Stimulated activated CD8-positive, alpha-beta memory T cell treated with anti-CD3 and anti-CD28 coated beads, Interleukin-7, amount 100 ng/mL, for 1 hour (primary cell): ENCODE data around the gene WDR31.
"Not testable (repeated sequence)": the region's sequence is repeated elsewhere in the genome, so short reads cannot be mapped to it uniquely, and the experiment has no call there.

Experiments used
- DNase-seq, 2 donors: peaks; one replicate each; pipeline ENCODE4 v3.0.0-alpha.2; 2020; ENCODE audit warnings: low read depth in 2 of 2

Gene WDR31

GRCh38 chr9:113340011-113340699, at the start of gene WDR31:
Gene WDR31, minus strand, starts transcription at chr9:113340275. Its CDS starts 8,253 bp downstream, at chr9:113332022.
- peak; percentile 62 to 64 for DNase-seq

DNA sequence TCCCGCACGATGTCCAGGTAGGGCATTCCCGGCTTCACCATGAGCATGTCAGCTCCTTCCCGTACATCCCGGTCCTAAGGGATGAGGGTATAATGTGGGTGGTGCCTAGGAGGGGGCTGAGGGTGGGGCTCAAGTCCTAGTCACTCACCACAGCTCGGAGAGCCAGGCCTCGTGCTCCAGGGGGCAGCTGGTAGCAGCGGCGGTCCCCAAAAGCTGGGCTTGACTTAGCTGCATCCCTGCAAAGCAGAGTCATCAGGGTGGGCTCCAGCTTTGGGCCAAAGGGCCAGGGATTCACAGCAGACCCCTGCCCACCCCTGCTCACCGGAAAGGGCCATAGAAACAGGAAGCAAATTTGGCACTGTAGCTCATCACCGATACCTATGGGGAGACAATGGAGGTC, 49.4 kb upstream of the WDR31 start:
- DNase-seq = no peak

GRCh38 chr9:113388833-113389232, 48.8 kb upstream of the WDR31 start:
- no peak for DNase-seq

DNA sequence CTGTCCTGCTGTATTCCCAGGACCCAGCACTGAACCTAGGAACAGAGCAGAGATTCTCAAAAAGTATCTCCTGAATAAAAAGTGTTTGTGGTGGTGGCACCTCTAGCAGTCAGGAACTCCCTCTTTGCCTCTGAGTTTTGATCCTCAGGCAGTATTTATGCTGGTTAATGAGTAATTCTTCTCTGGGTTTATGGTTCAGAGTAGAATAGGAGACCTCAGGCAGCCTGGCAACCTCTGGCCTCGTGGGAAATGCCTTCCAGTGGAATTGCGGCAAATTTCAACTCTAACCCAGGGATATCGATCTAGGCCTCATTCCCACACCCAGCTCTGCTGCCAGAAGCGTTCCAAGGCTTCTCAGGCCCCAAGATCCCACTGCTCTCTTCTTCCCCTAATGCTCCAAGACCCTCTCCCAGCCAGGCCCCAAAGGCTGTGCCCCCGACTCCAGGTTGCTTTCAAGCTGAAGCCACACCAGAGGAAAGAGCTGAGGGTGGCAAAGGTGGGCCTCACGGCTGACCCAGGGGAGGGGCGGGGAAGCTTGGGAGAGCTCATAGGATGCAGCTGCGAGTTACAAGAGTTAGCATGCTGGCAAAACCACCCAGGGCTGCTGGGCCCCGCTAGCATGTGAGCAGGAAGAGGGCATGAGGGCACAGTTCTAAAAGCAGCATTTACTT, 47.6 kb upstream of the WDR31 start:
- DNase-seq = no peak

GRCh38 chr9:113386571-113387393, 46.7 kb upstream of the WDR31 start:
- DNase-seq = no peak

- DNase-seq = no peak
Measured at GRCh38 chr9:113381909-113382411, 41.9 kb upstream of the WDR31 start.

GRCh38 chr9:113381441-113381840, 41.4 kb upstream of the WDR31 start:
- not testable (repeated sequence) for DNase-seq

DNA sequence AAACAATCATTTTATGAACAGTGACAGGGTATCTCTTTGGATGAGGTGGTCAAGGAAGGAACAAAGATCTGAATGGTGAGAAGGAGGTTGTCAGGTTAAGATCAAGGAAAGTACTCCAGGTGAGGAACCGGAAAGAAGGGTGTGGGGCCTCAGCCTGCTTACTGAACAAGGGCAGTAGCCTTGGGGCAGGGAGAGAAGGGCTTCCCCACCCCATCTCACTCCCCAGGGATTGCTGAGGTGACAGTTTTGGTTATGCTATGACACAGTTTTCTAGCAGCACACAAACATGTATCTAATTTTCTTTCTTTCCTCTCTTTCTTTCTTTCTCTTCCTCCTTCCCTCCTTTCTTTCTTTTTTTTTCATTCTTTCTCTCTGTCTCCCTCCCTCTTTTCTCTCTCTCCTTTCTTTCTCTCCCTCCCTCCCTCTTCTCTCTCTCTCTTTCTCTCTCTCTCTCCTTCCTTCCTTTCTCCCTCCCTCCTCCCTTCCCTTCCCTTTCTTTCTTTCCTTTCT, 40.8 kb upstream of the WDR31 start:
- no peak for DNase-seq

GRCh38 chr9:113379829-113380210, 39.7 kb upstream of the WDR31 start:
- DNase-seq = not testable (repeated sequence)

DNA sequence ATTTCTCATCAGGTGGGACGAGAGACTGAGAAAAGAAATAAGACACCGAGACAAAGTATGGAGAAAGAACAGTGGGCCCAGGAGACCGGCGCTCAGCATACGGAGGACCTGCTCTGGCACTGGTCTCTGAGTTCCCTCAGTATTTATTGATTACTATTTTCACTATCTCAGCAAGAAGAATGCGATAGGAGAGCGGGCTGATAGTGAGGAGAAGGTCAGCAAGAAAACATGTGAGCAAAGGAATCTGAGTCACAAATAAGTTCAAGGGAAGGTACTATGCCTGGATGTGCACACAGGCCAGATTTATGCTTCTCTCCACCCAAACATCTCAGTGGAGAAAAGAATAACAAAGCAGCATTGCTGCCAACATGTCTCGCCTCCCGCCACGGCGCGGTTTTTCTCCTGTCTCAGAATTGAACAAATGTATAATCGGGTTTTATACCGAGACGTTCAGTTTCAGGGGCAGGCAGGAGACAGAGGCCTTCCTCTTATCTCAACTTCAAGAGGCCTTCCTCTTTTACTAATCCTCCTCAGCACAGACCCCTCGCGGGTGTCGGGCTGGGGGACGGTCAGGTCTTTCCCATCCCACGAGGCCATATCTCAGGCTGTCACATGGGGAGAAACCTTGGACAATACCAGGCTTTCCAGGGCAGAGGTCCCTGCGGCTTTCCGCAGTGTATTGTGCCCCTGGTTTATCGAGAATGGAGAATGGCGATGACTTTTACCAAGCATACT, 39.2 kb upstream of the WDR31 start:
- DNase-seq = not testable (repeated sequence)

DNA sequence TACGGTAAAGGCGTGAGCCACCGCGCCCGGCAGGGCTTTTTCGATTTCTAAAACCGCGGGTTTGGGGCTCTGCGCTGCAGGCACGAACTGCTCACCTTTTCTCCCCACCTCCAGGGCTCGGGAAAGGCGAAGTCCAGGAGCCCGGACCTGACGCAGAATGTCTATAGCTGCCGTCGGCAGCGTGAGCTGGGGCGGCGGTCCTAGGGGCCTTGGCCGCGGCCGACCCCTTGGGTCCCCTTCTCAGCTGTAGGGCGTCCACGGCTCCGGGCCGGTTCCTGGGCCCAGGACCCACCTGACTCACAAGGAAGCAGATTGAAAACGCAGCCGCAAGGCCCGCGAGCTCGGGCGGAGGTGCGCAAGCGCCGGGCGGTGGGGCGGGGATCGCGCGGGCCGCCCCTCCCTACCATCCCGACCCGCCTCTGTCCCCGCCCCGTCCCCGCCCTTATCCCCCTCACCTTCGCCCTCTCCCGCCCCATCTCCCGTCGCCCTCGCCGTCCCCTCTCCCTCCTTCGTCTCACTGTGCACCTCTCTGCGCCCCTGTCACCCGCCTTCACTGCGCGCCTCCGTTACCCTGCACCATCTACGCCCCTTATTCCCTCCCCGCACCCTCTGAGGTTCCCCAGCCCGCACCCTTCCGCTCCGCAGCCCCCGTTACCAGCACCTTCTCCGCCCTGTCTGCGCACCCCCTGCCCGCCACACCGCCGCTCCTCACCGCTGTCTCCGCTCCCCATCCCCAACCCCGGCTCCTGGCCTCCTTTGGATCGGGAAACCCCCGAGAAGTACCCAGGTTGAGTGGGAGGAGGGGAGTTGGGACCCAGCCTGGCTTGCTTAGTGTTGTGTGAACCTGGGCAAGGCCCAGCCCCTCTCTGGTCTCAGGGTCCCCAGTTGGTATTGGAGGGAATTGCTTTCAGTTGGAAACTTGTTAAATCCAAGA, 36.8 kb upstream of the WDR31 start, which contains the start of gene HDHD3:
Gene HDHD3, minus strand, starts transcription at position 353 of the 934 bp plus-strand sequence. CDS start 2,632 bp downstream, outside the sequence.
- DNase-seq = peak; percentile 60 to 68

GRCh38 chr9:113375057-113376023, 35.3 kb upstream of the WDR31 start:
- DNase-seq = no peak

DNA sequence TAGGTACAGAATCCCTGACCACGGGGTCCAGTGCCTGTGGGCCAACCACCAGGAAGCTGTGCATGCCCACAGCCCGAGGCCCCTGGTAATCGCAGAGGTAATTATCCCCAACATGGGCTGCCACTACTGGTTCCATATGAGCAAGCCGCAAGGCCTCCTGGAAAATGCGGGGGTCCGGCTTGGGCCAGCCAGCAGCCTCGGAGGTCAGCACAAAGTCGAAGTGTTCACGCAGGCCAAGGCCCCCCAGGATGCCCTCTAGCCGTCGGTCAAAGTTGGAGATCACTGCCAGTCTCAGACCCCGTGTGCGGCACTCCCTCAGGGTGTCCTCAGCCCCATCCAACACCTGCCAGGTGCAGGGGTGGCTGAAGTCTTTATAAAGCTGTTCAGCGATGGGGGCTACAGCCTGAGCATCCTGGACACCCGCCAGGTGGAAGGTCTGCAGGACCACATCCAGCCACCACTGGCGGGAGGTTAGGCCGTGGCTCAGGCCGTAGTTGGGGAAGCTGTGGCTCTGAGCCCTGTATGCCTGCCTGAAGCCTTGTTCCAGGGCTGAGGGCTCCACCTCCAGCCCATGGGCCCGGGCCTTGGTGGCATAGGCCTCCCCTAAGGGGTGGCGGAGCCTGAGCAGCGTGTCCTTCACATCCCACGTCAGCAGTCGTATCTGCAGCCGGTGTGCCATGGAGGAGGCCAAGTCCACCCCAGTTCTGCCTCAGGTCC, 33.8 kb upstream of the WDR31 start:
- no peak for DNase-seq

DNA sequence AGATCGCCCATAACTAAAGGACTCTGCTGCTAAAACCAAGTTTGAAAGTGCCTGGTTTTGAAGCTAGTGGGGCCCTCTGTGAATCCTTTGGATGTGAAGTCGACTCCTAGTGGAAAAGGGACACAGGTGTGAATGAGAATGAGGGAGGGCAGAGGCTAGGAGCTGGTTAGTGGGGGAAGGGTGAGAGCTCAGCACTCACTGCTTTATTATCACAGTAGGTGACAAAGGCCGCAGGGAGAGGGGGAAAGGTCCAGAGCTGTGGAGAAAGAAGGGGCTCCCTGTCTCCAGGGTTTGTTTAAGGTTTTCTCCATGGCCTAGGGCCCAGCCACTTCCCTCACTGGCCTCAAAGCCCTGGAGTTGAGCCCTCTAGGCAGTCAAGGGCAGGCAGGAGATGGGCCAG, 33.2 kb upstream of the WDR31 start:
- DNase-seq = no peak

DNA sequence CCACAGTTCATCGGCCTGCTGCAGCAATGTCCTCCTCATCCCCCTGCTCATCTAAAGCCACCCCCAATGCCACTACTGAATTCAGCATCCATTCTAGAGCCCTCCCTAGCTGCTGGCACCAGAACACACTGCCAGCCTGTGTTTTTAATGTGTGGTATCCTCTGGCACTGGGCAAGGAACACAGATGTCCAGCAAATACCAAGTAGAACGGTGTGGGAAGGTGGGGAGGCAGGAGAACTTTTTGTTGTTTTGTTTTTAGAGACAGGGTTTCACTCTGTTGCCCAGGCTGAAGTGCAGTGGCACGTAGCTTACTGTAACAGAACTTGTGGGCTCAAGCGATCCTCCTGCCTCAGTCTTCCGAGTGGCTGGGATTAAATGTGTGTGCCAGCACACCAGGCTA, 32.0 kb upstream of the WDR31 start:
- DNase-seq = no peak

DNA sequence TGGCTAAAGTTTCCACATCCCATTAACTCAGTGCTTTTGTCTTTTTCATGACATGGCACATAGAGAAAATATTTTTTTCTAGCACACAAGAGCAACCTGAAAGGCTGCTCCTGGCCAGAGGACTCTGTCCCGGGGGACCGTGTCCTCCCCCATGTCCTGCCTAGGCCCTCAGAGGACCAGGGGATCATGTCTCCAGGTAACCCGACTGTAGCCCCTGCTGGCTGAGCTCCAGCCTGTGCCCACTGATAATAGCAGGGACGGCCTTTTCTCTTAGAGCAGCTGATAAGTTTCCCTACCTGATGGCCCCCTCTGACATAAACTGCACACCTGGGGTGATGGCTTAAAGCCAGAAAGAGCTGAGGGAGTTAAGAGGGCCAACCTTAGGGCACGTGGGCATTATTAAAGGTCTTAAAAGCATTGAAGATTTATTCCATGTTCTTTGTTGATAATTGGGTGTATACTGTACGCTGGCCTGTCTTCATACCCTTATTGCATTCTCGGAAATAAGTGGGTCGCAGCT, 30.8 kb upstream of the WDR31 start:
- DNase-seq = no peak

DNA sequence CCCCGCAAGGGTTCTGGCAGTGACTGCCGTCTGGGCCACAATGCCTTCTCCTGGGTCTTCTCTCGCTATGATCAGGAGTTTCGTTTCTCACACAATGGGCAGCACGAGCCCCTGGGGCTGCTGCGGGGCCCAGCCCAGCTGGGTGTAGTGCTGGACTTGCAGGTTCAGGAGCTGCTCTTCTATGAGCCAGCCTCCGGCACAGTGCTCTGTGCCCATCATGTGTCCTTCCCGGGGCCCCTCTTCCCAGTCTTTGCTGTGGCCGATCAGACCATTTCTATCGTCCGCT, 29.7 kb upstream of the WDR31 start:
- no peak for DNase-seq
